Osteoblast (primary cell): ENCODE results near the gene GALNT9. TPM values are rescaled to one million over a fixed set of nuclear protein-coding genes. Genes with fewer than 3 reads are reported as not detected.

Experiments used
- DNase-seq: peaks from one replicate; pipeline ENCODE4 v3.0.0; 2011; ENCODE audit warnings: low spot score, mixed read lengths; ENCODE audit not compliant: insufficient read length; ENCODE audit errors: missing footprints
- H2AFZ ChIP-seq: 2 replicates; pipeline ENCODE4 v1.6.0; 2011; ENCODE audit warnings: mild to moderate bottlenecking, low read length
- H3K27ac ChIP-seq: 2 replicates; pipeline ENCODE4 v1.5.1; 2011; ENCODE audit warnings: mild to moderate bottlenecking, low read depth, low read length, moderate library complexity
- H3K27me3 ChIP-seq: 2 replicates; pipeline ENCODE4 v1.6.0; 2012; ENCODE audit warnings: mild to moderate bottlenecking, control low read depth, inconsistent platforms, low read length, moderate library complexity; ENCODE audit not compliant: insufficient read depth
- H3K36me3 ChIP-seq: 2 replicates; pipeline ENCODE4 v1.5.1; 2011; ENCODE audit warnings: mild to moderate bottlenecking, low read length, control low read depth, moderate library complexity; ENCODE audit not compliant: insufficient read depth
- H3K4me1 ChIP-seq: 2 replicates; pipeline ENCODE4 v1.5.1; 2011; ENCODE audit warnings: mild to moderate bottlenecking, low read length, control low read depth, moderate library complexity; ENCODE audit not compliant: insufficient read depth
- H3K4me2 ChIP-seq: 2 replicates; pipeline ENCODE4 v1.6.0; 2011; ENCODE audit warnings: mild to moderate bottlenecking, low read length; ENCODE audit not compliant: insufficient read depth
- H3K4me3 ChIP-seq: fragments of 200-600 bp; sonication (generic); 3 replicates; pipeline ENCODE4 v1.5.1; 2012; ENCODE audit warnings: mild to moderate bottlenecking, low read length, inconsistent platforms; ENCODE audit not compliant: insufficient read depth
- H3K79me2 ChIP-seq: 2 replicates; pipeline ENCODE4 v1.6.0; 2012; ENCODE audit warnings: mild to moderate bottlenecking, low read length, control low read depth, inconsistent platforms; ENCODE audit not compliant: insufficient read depth
- H3K9me3 ChIP-seq: 2 replicates; pipeline ENCODE4 v1.5.1; 2011; ENCODE audit warnings: low read depth, low read length, control low read depth
- H4K20me1 ChIP-seq: 2 replicates; pipeline ENCODE4 v1.6.0; 2012; ENCODE audit warnings: mild to moderate bottlenecking, low read length, control low read depth; ENCODE audit not compliant: insufficient read depth
- total RNA-seq: library from RNA; depleted of rRNA; stranded (reverse); fragments of >200 nt; gene quantifications from 2 replicates; pipeline ENCODE4 v1.2.3, GENCODE V29; 2012
- TF ChIP-seq, protein P1 (sequence below): IDR thresholded peaks from 2 replicates; pipeline ENCODE4 v1.5.1; 2011; ENCODE audit warnings: mild to moderate bottlenecking, low read depth, low read length, moderate library complexity; ENCODE audit errors: extremely low read depth

The GALNT9 gene
- total RNA-seq, 1 donor, result 0.36 TPM

DNA sequence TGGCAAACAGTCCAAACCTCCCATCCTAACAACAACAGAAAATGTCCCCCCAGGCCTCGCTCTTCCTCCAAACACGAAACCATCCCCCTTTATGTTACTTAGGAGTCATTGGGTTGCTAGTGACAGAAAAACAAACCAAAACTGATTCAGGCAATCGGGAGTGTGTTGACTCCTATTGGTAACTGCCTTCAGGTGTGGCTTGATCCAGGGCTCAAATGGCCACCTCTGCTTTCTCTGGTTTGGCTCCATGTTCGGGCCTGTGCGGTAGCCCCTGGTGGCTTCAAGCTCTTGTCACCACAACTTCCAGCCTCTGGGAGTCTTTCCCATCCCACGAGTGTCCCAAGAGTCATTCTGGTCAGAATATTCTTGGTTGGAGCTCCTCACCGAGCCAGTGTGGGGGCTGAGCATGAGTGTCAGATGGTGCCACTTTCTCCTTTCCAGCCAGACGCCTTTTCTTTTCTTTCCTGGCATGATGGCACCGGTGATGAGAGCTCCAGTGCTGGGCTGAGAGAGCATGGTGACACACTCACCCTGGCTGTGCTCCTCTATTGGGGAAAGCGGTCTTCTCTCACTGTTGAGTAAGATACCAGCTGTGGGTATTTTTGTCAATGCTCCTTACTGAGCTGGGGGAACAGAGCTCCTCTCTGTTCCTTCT, 146.6 kb downstream of the GALNT9 start:
- DNase-seq, result no peak
- peaks cover 20% of the 10 kb centered on the region for H3K27me3 ChIP-seq

DNA sequence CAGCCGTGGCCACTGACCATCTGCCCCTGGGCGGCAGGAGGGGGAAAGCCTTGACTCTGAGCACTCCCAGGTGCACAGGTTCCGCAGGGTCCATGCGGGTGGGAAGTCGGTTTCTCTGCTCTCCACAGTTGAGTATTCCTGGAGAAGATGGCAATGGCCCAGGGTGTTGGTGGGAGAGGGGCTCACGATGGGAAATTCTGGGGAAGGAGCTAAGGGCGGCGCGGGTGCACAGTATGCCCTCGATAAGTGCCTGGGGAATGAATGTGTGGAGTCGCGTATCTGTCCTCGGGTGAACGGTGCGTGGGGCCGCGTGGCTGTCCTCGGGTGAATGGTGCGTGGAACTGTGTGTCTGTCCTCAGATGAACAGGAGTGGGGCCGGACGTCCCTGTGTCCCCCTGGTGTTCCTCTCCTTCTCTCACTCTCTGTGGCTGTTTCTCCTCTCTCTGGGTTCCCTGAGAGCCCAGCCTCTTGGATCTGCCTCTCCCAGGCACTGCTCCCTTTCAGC, 147.1 kb downstream of the GALNT9 start:
- peaks cover 22% of the 10 kb centered on the region for H3K27me3 ChIP-seq
- no peak overlapping the region for H2AFZ ChIP-seq
- H3K79me2 ChIP-seq, result no peaks in the 10 kb centered on the region
- no peak for DNase-seq
- no peak overlapping the region for H3K4me3 ChIP-seq
- TF ChIP-seq, protein P1, sequence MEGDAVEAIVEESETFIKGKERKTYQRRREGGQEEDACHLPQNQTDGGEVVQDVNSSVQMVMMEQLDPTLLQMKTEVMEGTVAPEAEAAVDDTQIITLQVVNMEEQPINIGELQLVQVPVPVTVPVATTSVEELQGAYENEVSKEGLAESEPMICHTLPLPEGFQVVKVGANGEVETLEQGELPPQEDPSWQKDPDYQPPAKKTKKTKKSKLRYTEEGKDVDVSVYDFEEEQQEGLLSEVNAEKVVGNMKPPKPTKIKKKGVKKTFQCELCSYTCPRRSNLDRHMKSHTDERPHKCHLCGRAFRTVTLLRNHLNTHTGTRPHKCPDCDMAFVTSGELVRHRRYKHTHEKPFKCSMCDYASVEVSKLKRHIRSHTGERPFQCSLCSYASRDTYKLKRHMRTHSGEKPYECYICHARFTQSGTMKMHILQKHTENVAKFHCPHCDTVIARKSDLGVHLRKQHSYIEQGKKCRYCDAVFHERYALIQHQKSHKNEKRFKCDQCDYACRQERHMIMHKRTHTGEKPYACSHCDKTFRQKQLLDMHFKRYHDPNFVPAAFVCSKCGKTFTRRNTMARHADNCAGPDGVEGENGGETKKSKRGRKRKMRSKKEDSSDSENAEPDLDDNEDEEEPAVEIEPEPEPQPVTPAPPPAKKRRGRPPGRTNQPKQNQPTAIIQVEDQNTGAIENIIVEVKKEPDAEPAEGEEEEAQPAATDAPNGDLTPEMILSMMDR, result no peak
- H3K4me2 ChIP-seq, result no peak overlapping the region
- H4K20me1 ChIP-seq, result no peaks in the 10 kb centered on the region
- H3K4me1 ChIP-seq, result no peaks in the 10 kb centered on the region
- no peak overlapping the region for H3K27ac ChIP-seq
- H3K9me3 ChIP-seq, result no peaks in the 10 kb centered on the region
- H3K36me3 ChIP-seq, result no peaks in the 10 kb centered on the region

More for the DNA sequence above, 146.6 kb downstream of the GALNT9 start:
- Histone ChIP-seq H3K79me2 (no peaks in the 10 kb centered on the region), H3K4me1 (no peaks in the 10 kb centered on the region), H3K36me3 (no peaks in the 10 kb centered on the region), H3K4me2 (no peak overlapping the region), H2AFZ (no peak overlapping the region), H3K4me3 (no peak overlapping the region), H3K27ac (no peak overlapping the region), H3K9me3 (no peaks in the 10 kb centered on the region), H4K20me1 (no peaks in the 10 kb centered on the region)
- TF ChIP-seq, protein P1, result no peak

DNA sequence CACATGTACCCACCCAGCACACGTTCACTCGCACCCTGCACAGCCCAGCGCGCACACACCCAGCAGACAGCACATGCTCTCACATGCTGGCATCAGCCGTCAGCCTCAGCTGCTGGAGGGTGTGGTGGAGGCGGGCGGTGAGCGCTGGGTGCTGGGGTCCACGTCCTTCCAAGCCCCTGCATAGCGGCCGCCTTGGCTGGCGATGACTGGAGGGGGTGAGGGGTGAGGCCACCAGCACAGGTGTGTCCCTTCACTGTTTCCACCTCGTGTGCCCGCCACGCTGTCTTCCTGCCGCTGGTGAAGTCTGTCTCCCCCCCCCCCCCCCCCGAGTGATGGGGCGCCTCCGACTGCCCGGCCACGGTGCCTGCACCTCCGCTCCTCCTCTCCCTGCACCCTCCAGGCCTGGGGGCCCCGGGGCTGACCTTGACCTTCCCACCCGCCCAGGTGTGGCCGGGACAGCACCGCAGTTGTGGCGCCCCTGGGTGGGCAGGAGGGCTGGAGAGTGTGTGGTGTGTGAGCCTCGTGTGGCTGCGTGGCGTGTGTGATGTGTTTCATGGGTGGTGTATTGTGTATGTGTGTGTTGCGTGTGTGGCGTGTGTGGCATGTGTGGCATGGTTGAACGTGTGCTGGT, 147.7 kb downstream of the GALNT9 start:
- Histone ChIP-seq H3K4me1 (no peaks in the 10 kb centered on the region), H3K4me3 (no peak overlapping the region), H3K36me3 (no peaks in the 10 kb centered on the region), H4K20me1 (no peaks in the 10 kb centered on the region), H3K27ac (no peak overlapping the region), H3K79me2 (no peaks in the 10 kb centered on the region), H2AFZ (no peak overlapping the region), H3K9me3 (no peaks in the 10 kb centered on the region), H3K27me3 (peaks cover 26% of the 10 kb centered on the region), H3K4me2 (no peak overlapping the region)
- DNase-seq, result no peak
- TF ChIP-seq, protein P1, result no peak

DNA sequence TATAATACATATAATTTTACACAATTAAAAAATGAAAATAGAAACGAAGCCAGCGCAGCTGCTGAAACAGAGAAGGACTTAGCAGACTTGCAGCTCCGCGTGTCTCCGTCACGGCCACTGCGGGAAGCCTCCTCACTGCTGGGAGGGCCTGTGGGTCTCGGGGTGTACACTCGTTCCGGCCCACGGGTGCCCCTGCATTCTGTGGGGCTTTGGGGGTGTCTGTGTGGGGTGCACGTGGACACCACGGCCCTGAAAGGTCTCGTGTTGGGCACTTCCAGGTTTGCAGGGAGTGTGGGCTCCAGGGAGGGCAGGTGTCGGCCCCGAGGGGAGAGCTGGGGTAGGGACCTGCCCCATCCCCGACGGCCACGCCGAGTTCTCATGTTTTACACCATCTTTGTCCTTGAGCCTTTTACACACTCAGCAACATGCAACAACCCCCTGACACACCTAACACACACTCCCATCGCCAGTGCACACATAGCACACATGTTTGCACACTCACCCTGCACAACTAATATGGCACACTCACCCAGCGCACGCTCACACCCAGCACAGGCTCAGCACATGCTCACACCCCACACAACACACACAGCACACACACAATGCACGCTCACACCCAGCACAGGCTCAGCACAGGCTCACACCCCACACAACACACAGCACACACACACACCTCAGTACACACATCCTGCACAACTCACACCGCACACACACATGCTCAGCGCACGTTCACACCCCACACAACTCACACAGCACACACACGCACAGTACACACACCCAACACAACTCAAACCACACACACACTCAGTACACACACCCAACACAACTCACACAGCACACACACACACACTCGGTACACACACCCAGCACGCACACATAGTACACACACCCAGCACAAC, 148.5 kb downstream of the GALNT9 start:
- Histone ChIP-seq H3K36me3 (no peaks in the 10 kb centered on the region), H2AFZ (no peak overlapping the region)

More for the DNA sequence above, 148.5 kb downstream of the GALNT9 start:
- H3K4me1 ChIP-seq, result no peaks in the 10 kb centered on the region
- H3K4me2 ChIP-seq, result no peak overlapping the region
- H3K27ac ChIP-seq, result no peak overlapping the region
- TF ChIP-seq, protein P1, result no peak
- H3K4me3 ChIP-seq, result no peak overlapping the region
- H3K27me3 ChIP-seq, result peaks cover 26% of the 10 kb centered on the region
- no peaks in the 10 kb centered on the region for H4K20me1 ChIP-seq
- no peaks in the 10 kb centered on the region for H3K9me3 ChIP-seq
- H3K79me2 ChIP-seq, result no peaks in the 10 kb centered on the region
- DNase-seq, result no peak
